Calu3 (cell line): ENCODE results near the gene STK11. TPM values are rescaled to one million over a fixed set of nuclear protein-coding genes. Genes with fewer than 3 reads are reported as not detected.

Experiments
- BruUV-seq: library from RNA; stranded (reverse); fragments of 400-500 nt; replicated peaks from 2 replicates; lab custom pipeline; 2021; lab: Mats Ljungman, UMichigan
- CTCF ChIA-PET: fragments of 300-600 bp; sonication (Branson Sonifier 250); formaldehyde crosslinking; loops from one replicate; lab custom pipeline; 2022; ENCODE audit warnings: antibody characterized with exemption; lab: Charles Lee
- DNase-seq: peaks from one replicate; pipeline ENCODE4 v3.0.0; 2022
- H3K27ac Mint-ChIP-seq: one replicate; pipeline ENCODE4 v1.8.0; 2022; ENCODE audit warnings: mixed read lengths; ENCODE audit not compliant: unreplicated experiment
- H3K27me3 Mint-ChIP-seq: one replicate; pipeline ENCODE4 v1.8.0; 2022; ENCODE audit warnings: mixed read lengths; ENCODE audit not compliant: unreplicated experiment
- H3K36me3 Mint-ChIP-seq: one replicate; pipeline ENCODE4 v1.8.0; 2022; ENCODE audit warnings: mild to moderate bottlenecking, moderate library complexity, mixed read lengths; ENCODE audit not compliant: insufficient read depth, unreplicated experiment
- H3K4me1 Mint-ChIP-seq: one replicate; pipeline ENCODE4 v1.8.0; 2022; ENCODE audit warnings: mild to moderate bottlenecking, low read depth, mixed read lengths; ENCODE audit not compliant: unreplicated experiment
- H3K4me3 Mint-ChIP-seq: one replicate; pipeline ENCODE4 v1.8.0; 2022; ENCODE audit warnings: mild to moderate bottlenecking, low read depth, moderate library complexity, mixed read lengths; ENCODE audit not compliant: unreplicated experiment
- H3K9me3 Mint-ChIP-seq: one replicate; pipeline ENCODE4 v1.8.0; 2022; ENCODE audit warnings: low read depth, mixed read lengths; ENCODE audit not compliant: unreplicated experiment
- CTCF ChIP-seq: fragments of 200-600 bp; IDR thresholded peaks from one replicate; pipeline ENCODE4 v1.8.0; 2022; ENCODE audit warnings: antibody characterized with exemption; ENCODE audit not compliant: unreplicated experiment
- intact Hi-C: fragments of 100-400 bp; cut with micrococcal nuclease; formaldehyde crosslinking; loops from one replicate; pipeline ENCODE4 v1.10.0; 2022; ENCODE audit not compliant: unreplicated experiment
- total RNA-seq: library from RNA; stranded (reverse); gene quantifications from 2 replicates; pipeline ENCODE4 v1.2.3, GENCODE V29; 2022

Gene STK11
- total RNA-seq, 1 experiment from 2014 or later: 58.3 TPM

GRCh38 chr19:1220477-1220930 is 14.9 kb downstream of the STK11 start:
- no peaks in the 10 kb centered on the region for H3K9me3 Mint-ChIP-seq
- no peaks in the 10 kb centered on the region for H3K36me3 Mint-ChIP-seq
- no peaks in the 10 kb centered on the region for H3K4me1 Mint-ChIP-seq
- CTCF ChIA-PET: no interaction called here
- H3K27me3 Mint-ChIP-seq: no peaks in the 10 kb centered on the region
- no peak overlapping the region for H3K4me3 Mint-ChIP-seq
- BruUV-seq: no TSS peak
- no peak for DNase-seq
- TF ChIP-seq CTCF: no peak
- intact Hi-C loops: no loop called here
- H3K27ac Mint-ChIP-seq: no peak overlapping the region

- intact Hi-C loops: no loop called here
- no TSS peak for BruUV-seq
- Mint-ChIP-seq H3K27ac (no peak overlapping the region), H3K27me3 (no peaks in the 10 kb centered on the region), H3K4me1 (no peaks in the 10 kb centered on the region), H3K4me3 (no peak overlapping the region), H3K36me3 (no peaks in the 10 kb centered on the region), H3K9me3 (no peaks in the 10 kb centered on the region)
- peak; percentile 60 for TF ChIP-seq CTCF
- CTCF ChIA-PET: no interaction called here
- no peak for DNase-seq
Observed at GRCh38 chr19:1220976-1221903, 15.7 kb downstream of the STK11 start.

- Mint-ChIP-seq H3K27ac (no peak overlapping the region), H3K4me3 (no peak overlapping the region), H3K9me3 (no peaks in the 10 kb centered on the region), H3K36me3 (peaks cover under 1% of the 10 kb centered on the region), H3K27me3 (no peaks in the 10 kb centered on the region), H3K4me1 (no peaks in the 10 kb centered on the region)
- CTCF ChIA-PET: no interaction called here
- no TSS peak for BruUV-seq
- TF ChIP-seq CTCF: no peak
- DNase-seq: no peak
- intact Hi-C loops: no loop called here
Observed at GRCh38 chr19:1221904-1222255, 16.3 kb downstream of the STK11 start.

GRCh38 chr19:1222394-1222793 is 16.8 kb downstream of the STK11 start:
- Mint-ChIP-seq H3K27ac (no peak overlapping the region), H3K36me3 (peaks cover 5% of the 10 kb centered on the region), H3K4me3 (no peak overlapping the region), H3K9me3 (no peaks in the 10 kb centered on the region), H3K27me3 (no peaks in the 10 kb centered on the region), H3K4me1 (no peaks in the 10 kb centered on the region)
- TF ChIP-seq CTCF: no peak
- no TSS peak for BruUV-seq
- intact Hi-C loops: no loop called here
- CTCF ChIA-PET: no interaction called here
- DNase-seq: no peak
